PFSK-1 (cell line): ENCODE measurements around the gene PON3.

Source experiments
- FOXP2 ChIP-seq: optimal IDR thresholded peaks from 2 replicates; pipeline ENCODE3; 2011; ENCODE audit warnings: borderline replicate concordance, control low read depth, inconsistent platforms; ENCODE audit not compliant: insufficient read depth; ENCODE audit errors: extremely low read length, extremely low read depth
- POLR2AphosphoS5 ChIP-seq: IDR thresholded peaks from 2 replicates; pipeline ENCODE4 v1.6.1; 2012; ENCODE audit warnings: low read depth, mild to moderate bottlenecking, control low read depth, low read length, moderate library complexity
- REST ChIP-seq, 2 experiments: IDR thresholded peaks; 2 replicates each; pipeline versions ENCODE4 v1.6.1 to v1.8.0; 2011 to 2012; ENCODE audit warnings: low read depth in 2 of 2, low read length in 2 of 2, control low read depth in 1 of 2, inconsistent platforms in 1 of 2, mild to moderate bottlenecking in 1 of 2, moderate library complexity in 1 of 2; ENCODE audit not compliant: insufficient read depth in 1 of 2
- SIN3A ChIP-seq: IDR thresholded peaks from 2 replicates; pipeline ENCODE4 v1.6.1; 2012; ENCODE audit warnings: mild to moderate bottlenecking, low read length, moderate library complexity, borderline replicate concordance; ENCODE audit not compliant: insufficient read depth
- TAF1 ChIP-seq: IDR thresholded peaks from 2 replicates; pipeline ENCODE4 v1.6.1; 2012; ENCODE audit warnings: low read length, control low read depth, borderline replicate concordance; ENCODE audit not compliant: insufficient read depth

The PON3 gene

GRCh38 chr7:95398155-95398940 lies 2.2 kb upstream of the PON3 start:
- TF ChIP-seq REST (IDR thresholded peaks at IDR 0.05; ENCODE audit: insufficient read depth in 1 of 2, low read depth in 2 of 2, low read length in 2 of 2) (no peak), FOXP2 (no peak), TAF1 (no peak), POLR2AphosphoS5 (no peak), SIN3A (no peak)

- TF ChIP-seq TAF1 (no peak), FOXP2 (no peak), REST (IDR thresholded peaks at IDR 0.05; ENCODE audit: insufficient read depth in 1 of 2, low read depth in 2 of 2, low read length in 2 of 2) (no peak), SIN3A (no peak), POLR2AphosphoS5 (no peak)
Measured at GRCh38 chr7:95397381-95397780, 1.2 kb upstream of the PON3 start.

- TF ChIP-seq REST (IDR thresholded peaks at IDR 0.05; ENCODE audit: insufficient read depth in 1 of 2, low read depth in 2 of 2, low read length in 2 of 2) (no peak), TAF1 (no peak), FOXP2 (no peak), SIN3A (no peak), POLR2AphosphoS5 (no peak)
Measured at GRCh38 chr7:95395755-95396135, 430 bp downstream of the PON3 start.

- TF ChIP-seq TAF1 (no peak), REST (IDR thresholded peaks at IDR 0.05; ENCODE audit: insufficient read depth in 1 of 2, low read depth in 2 of 2, low read length in 2 of 2) (no peak), POLR2AphosphoS5 (no peak), FOXP2 (no peak), SIN3A (no peak)
Measured at GRCh38 chr7:95394370-95394769, 1.8 kb downstream of the PON3 start.
